ENCODE data around the gene ENOX1.

Gene ENOX1

DNA sequence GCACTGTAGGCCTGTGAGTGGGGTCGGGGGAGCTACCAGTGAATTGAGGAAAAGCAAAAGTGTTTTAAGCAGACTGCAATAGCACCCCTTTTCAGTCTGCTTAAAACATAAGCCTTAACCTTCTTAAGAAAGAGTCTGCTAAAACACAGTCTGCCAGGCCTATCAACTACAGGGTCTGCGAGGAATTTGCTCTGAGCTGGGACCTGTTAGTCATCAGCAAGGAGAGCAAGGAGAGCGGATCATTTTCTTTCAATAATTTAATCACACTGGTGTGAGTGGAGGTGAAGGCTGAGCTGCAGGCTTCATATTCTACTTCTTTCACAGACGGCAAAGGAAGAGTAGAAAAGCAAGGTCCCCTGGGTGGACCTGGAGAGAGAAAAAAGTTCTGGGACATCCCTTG is 342.7 kb downstream of the ENOX1 start:
- DNase-seq, result no peak
- no peak for TF ChIP-seq CTCF (IDR thresholded peaks at IDR 0.05)
- Histone ChIP-seq H3K9me3 (no peaks in the 10 kb centered on the region), H3K36me3 (no peaks in the 10 kb centered on the region), H3K4me1 (peaks cover 0 to 23% (median 4%) of the 10 kb centered on the region in 4 donors), H3K27ac (no peak overlapping the region), H3K4me3 (no peak overlapping the region), H3K27me3 (no peaks in the 10 kb centered on the region)
- intact Hi-C loops (cut with DNase I; ENCODE audit: low total_unique reads), result no loop called here

DNA sequence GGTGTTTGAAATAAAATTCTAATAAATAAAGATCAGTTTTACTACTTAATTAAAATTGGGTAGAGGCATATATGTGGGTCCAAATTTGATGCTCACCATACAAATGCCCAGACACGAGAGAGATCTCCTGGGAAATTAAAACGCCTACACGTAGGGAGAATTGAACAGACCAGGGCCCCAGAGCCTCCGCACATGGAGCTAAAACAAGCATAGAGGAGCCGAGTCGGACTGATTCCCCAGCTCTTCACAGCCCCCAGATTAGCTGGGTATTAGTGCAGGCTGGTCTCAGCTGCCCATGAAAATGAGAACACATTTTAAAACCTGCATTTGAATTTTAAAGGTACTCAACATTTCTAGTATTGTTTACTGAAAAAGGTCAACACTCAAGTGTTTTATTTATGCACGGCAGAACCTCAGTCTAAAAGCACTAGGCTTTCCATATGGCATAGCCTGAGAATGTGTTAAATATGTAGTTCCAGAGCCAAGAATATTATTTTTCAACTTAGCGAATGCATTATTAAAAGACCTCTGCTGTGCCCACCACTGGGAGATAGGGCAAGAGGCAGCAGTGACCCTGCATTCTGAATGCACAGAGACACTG is 344.8 kb downstream of the ENOX1 start:
- no peaks in the 10 kb centered on the region for H3K36me3 ChIP-seq
- peaks cover 0 to 23% (median 4%) of the 10 kb centered on the region in 4 donors for H3K4me1 ChIP-seq
- no peak overlapping the region for H3K4me3 ChIP-seq
- H3K9me3 ChIP-seq, result no peaks in the 10 kb centered on the region
- DNase-seq, result no peak
- H3K27ac ChIP-seq, result no peak overlapping the region
- intact Hi-C loops (cut with DNase I; ENCODE audit: low total_unique reads), result no loop called here
- TF ChIP-seq CTCF (IDR thresholded peaks at IDR 0.05), result no peak
- H3K27me3 ChIP-seq, result no peaks in the 10 kb centered on the region

DNA sequence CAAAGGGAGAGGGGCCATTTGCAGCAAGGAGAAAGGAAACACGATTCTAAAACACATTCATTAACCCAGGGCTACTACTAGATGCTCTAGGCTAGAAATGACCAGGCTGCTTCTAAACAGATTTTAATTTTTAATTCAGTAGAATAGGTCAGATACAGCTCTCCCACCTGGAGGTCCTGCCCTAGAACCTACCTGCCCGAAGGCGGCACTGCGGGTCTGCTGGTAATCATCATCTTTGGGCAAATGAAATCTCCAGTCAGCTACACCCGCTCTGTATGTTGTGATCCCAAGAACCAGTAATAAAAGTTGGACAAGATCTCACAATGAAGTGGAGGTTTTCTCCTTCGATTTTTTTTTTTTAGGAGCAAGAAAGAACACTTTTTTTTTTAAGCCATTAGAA is 345.3 kb downstream of the ENOX1 start:
- Histone ChIP-seq H3K27me3 (no peaks in the 10 kb centered on the region), H3K4me3 (no peak overlapping the region), H3K4me1 (peaks cover 0 to 22% (median 4%) of the 10 kb centered on the region in 4 donors), H3K36me3 (no peaks in the 10 kb centered on the region), H3K9me3 (no peaks in the 10 kb centered on the region), H3K27ac (no peak overlapping the region)
- intact Hi-C loops (cut with DNase I; ENCODE audit: low total_unique reads), result no loop called here
- no peak for TF ChIP-seq CTCF (IDR thresholded peaks at IDR 0.05)
- DNase-seq, result no peak

DNA sequence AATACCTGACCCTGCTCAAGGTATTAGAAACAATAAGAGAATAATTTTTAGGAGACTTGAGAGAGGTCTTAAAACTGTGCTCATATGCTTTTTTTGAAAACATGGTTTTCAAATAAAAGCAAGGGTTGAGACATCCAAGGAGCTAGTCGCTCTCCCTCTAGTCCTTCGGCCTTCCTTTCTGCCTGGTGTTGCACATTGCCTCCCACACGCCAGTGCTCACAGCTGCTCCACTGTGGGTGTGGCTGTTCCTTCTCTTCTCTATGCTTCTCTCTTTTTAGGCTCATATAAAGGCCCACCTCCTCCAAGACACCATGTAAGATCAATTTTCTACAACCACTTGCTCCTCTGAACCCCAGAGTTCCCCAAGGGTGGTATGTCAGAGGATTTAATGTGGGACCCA is 352.6 kb downstream of the ENOX1 start:
- Histone ChIP-seq H3K36me3 (no peaks in the 10 kb centered on the region), H3K27ac (no peak overlapping the region), H3K9me3 (no peaks in the 10 kb centered on the region), H3K27me3 (no peaks in the 10 kb centered on the region), H3K4me3 (no peak overlapping the region), H3K4me1 (peaks cover 0 to 37% (median 10%) of the 10 kb centered on the region in 4 donors)
- intact Hi-C loops (cut with DNase I; ENCODE audit: low total_unique reads), result no loop called here
- no peak for TF ChIP-seq CTCF (IDR thresholded peaks at IDR 0.05)
- no peak for DNase-seq

DNA sequence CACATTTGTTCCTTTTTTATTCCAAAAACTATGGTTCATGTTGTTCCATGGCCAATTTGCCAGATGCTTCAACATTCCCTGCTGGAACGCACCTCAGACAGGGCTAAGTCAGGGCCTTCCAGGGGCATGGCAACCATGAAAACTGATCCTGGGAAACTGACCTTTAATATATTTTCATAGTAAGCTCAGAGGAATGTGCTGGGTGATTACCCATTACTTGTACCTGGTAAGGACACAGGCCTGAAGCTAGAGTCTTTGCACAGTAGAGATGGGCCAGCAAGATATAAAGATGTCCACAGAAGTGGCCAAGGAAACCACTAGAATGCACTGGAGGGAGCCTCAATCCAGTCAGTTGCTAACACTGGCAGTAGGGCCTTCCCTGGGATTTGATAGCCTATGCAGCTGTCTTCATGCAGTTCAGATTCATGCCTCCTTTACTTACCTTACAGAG is 353.1 kb downstream of the ENOX1 start:
- Histone ChIP-seq H3K27ac (no peak overlapping the region), H3K9me3 (no peaks in the 10 kb centered on the region)
- intact Hi-C loops (cut with DNase I; ENCODE audit: low total_unique reads), result no loop called here

More for the DNA sequence above, 353.1 kb downstream of the ENOX1 start:
- Histone ChIP-seq H3K27me3 (no peaks in the 10 kb centered on the region), H3K36me3 (no peaks in the 10 kb centered on the region), H3K4me3 (no peak overlapping the region), H3K4me1 (peaks cover 0 to 37% (median 10%) of the 10 kb centered on the region in 4 donors)
- no peak for DNase-seq
- TF ChIP-seq CTCF (IDR thresholded peaks at IDR 0.05), result no peak

All from tibial artery (tissue), 4 donors.